GM12878 (cell line): Measurements from ENCODE around the gene DDX23.

Experiments used
- BACH1 ChIP-seq: fragments of 450-650 bp; IDR thresholded peaks from 2 replicates; pipeline ENCODE4 v1.6.1; 2017; ENCODE audit warnings: mild to moderate bottlenecking, borderline replicate concordance
- BRCA1 ChIP-seq: IDR thresholded peaks from 2 replicates; pipeline ENCODE4 v1.6.1; 2011; ENCODE audit warnings: low read depth, low read length, improper control_type of control experiment
- EP300 ChIP-seq, 2 experiments: fragments of 150-350 bp in 1 of 2; IDR thresholded peaks; 2 replicates each; pipeline ENCODE4 v1.6.1; 2011 to 2012; ENCODE audit warnings: low read depth in 2 of 2, low read length in 2 of 2, borderline replicate concordance in 1 of 2, improper control_type of control experiment in 1 of 2, inconsistent platforms in 1 of 2; ENCODE audit not compliant: control insufficient read depth in 1 of 2
- MEF2A ChIP-seq: IDR thresholded peaks from 2 replicates; pipeline ENCODE4 v1.6.1; 2011; ENCODE audit warnings: low read depth, mild to moderate bottlenecking, low read length, moderate library complexity; ENCODE audit not compliant: insufficient read depth
- NRF1 ChIP-seq: conservative IDR thresholded peaks from 2 replicates; pipeline ENCODE4 v1.6.1; 2011; ENCODE audit warnings: mild to moderate bottlenecking, low read depth, low read length, improper control_type of control experiment
- POLR2AphosphoS2 ChIP-seq: IDR thresholded peaks from 2 replicates; pipeline ENCODE4 v1.6.1; 2011; ENCODE audit warnings: low read depth, mild to moderate bottlenecking, low read length, improper control_type of control experiment, moderate library complexity
- TBL1XR1 ChIP-seq: IDR thresholded peaks from 2 replicates; pipeline ENCODE4 v1.6.1; 2012; ENCODE audit warnings: low read depth, low read length, improper control_type of control experiment
- YBX1 ChIP-seq: fragments of 450-650 bp; IDR thresholded peaks from 2 replicates; pipeline ENCODE4 v1.6.1; 2016; ENCODE audit warnings: antibody characterized with exemption
- TF ChIP-seq, protein P1 (sequence below), 3 experiments: IDR thresholded peaks in 2 of 3; conservative IDR thresholded peaks in 1 of 3; 2 replicates each; pipeline ENCODE4 v1.5.1; 2011; ENCODE audit warnings: low read depth in 3 of 3, low read length in 3 of 3, mild to moderate bottlenecking in 3 of 3, control low read depth in 2 of 3, moderate library complexity in 2 of 3, inconsistent platforms in 1 of 3, mixed read lengths in 1 of 3; ENCODE audit not compliant: control insufficient read depth in 2 of 3, insufficient read depth in 1 of 3; ENCODE audit errors: extremely low read depth in 1 of 3
- TF ChIP-seq, protein P2 (sequence below): fragments of 450-650 bp; formaldehyde crosslinking; IDR thresholded peaks from 2 replicates; pipeline ENCODE4 v1.4.0; 2020; ENCODE audit warnings: mild to moderate bottlenecking, moderate library complexity
- TF ChIP-seq, protein P3 (sequence below): IDR thresholded peaks from 2 replicates; pipeline ENCODE4 v1.6.1; 2011; ENCODE audit warnings: low read depth, mild to moderate bottlenecking, low read length, moderate library complexity, borderline replicate concordance; ENCODE audit errors: extremely low read depth

DNA sequence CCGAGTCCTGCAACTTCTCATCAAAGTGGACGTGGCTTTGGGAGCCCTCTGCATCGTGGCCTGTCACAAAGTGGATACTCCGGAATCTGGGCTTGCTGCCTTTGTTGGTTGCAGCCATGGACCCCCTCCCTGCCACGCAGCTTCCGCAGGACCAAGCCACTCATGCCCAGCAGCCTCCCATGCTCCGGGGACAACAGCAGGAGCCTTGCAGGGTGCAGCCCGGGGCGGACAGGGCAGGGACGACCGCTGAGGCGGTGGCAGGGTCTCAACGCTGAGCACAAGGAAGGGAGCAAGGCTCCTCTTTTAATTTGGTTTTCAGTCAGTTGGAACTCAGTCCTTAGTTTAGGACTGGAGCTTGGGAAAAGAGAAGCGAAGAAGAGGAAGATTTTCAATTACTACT lies 51.0 kb downstream of the DDX23 start:
- TF ChIP-seq, protein P1, sequence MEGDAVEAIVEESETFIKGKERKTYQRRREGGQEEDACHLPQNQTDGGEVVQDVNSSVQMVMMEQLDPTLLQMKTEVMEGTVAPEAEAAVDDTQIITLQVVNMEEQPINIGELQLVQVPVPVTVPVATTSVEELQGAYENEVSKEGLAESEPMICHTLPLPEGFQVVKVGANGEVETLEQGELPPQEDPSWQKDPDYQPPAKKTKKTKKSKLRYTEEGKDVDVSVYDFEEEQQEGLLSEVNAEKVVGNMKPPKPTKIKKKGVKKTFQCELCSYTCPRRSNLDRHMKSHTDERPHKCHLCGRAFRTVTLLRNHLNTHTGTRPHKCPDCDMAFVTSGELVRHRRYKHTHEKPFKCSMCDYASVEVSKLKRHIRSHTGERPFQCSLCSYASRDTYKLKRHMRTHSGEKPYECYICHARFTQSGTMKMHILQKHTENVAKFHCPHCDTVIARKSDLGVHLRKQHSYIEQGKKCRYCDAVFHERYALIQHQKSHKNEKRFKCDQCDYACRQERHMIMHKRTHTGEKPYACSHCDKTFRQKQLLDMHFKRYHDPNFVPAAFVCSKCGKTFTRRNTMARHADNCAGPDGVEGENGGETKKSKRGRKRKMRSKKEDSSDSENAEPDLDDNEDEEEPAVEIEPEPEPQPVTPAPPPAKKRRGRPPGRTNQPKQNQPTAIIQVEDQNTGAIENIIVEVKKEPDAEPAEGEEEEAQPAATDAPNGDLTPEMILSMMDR (IDR thresholded peaks at IDR 0.05 in 2 of 3, conservative IDR thresholded peaks at IDR 0.05 in 1 of 3; ENCODE audit: control insufficient read depth in 2 of 3, extremely low read depth in 1 of 3, insufficient read depth in 1 of 3, low read depth in 3 of 3, low read length in 3 of 3): no peak
- TF ChIP-seq EP300 (IDR thresholded peaks at IDR 0.05; ENCODE audit: borderline replicate concordance in 1 of 2, control insufficient read depth in 1 of 2, low read depth in 2 of 2, low read length in 2 of 2) (no peak), BRCA1 (no peak), TBL1XR1 (no peak), MEF2A (no peak), YBX1 (no peak), BACH1 (no peak), POLR2AphosphoS2 (no peak), NRF1 (no peak)
- TF ChIP-seq, protein P2, sequence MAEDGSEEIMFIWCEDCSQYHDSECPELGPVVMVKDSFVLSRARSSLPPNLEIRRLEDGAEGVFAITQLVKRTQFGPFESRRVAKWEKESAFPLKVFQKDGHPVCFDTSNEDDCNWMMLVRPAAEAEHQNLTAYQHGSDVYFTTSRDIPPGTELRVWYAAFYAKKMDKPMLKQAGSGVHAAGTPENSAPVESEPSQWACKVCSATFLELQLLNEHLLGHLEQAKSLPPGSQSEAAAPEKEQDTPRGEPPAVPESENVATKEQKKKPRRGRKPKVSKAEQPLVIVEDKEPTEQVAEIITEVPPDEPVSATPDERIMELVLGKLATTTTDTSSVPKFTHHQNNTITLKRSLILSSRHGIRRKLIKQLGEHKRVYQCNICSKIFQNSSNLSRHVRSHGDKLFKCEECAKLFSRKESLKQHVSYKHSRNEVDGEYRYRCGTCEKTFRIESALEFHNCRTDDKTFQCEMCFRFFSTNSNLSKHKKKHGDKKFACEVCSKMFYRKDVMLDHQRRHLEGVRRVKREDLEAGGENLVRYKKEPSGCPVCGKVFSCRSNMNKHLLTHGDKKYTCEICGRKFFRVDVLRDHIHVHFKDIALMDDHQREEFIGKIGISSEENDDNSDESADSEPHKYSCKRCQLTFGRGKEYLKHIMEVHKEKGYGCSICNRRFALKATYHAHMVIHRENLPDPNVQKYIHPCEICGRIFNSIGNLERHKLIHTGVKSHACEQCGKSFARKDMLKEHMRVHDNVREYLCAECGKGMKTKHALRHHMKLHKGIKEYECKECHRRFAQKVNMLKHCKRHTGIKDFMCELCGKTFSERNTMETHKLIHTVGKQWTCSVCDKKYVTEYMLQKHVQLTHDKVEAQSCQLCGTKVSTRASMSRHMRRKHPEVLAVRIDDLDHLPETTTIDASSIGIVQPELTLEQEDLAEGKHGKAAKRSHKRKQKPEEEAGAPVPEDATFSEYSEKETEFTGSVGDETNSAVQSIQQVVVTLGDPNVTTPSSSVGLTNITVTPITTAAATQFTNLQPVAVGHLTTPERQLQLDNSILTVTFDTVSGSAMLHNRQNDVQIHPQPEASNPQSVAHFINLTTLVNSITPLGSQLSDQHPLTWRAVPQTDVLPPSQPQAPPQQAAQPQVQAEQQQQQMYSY (CRISPR knock-in tag): no peak
- TF ChIP-seq, protein P3, sequence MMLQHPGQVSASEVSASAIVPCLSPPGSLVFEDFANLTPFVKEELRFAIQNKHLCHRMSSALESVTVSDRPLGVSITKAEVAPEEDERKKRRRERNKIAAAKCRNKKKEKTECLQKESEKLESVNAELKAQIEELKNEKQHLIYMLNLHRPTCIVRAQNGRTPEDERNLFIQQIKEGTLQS: no peak
